OCI-LY1 (cell line): Measurements from ENCODE around the gene BOD1.

Experiments used
- H2AFZ ChIP-seq: fragments of 200-600 bp; sonication (generic), shearing (Covaris generic); 2 replicates; pipeline ENCODE4 v1.6.0; 2014; ENCODE audit warnings: antibody characterized with exemption, mild to moderate bottlenecking, low read length
- H3F3A ChIP-seq: fragments of 200-600 bp; sonication (generic), shearing (Covaris generic); 2 replicates; pipeline ENCODE4 v1.6.0; 2014; ENCODE audit warnings: mild to moderate bottlenecking, antibody characterized with exemption, low read length, moderate library complexity; ENCODE audit not compliant: insufficient read depth
- H3K27ac ChIP-seq: fragments of 200-600 bp; sonication (generic); 2 replicates; pipeline ENCODE4 v1.5.1; 2014; ENCODE audit warnings: low read length, mixed run types, mild to moderate bottlenecking, low read depth; ENCODE audit not compliant: poor library complexity, severe bottlenecking
- H3K27me3 ChIP-seq: fragments of 200-600 bp; sonication (generic); 2 replicates; pipeline ENCODE4 v1.6.0; 2014; ENCODE audit warnings: antibody characterized with exemption, mild to moderate bottlenecking, low read length, moderate library complexity; ENCODE audit not compliant: insufficient read depth
- H3K36me3 ChIP-seq: fragments of 200-600 bp; sonication (generic); 2 replicates; pipeline ENCODE4 v1.6.1; 2014; ENCODE audit warnings: mild to moderate bottlenecking, antibody characterized with exemption, low read length, moderate library complexity, mixed read lengths; ENCODE audit not compliant: insufficient read depth
- H3K4me1 ChIP-seq: fragments of 200-600 bp; sonication (generic); 2 replicates; pipeline ENCODE4 v1.5.1; 2014; ENCODE audit warnings: mild to moderate bottlenecking, low read length, moderate library complexity; ENCODE audit not compliant: insufficient read depth, severe bottlenecking
- H3K4me2 ChIP-seq: fragments of 200-600 bp; sonication (generic), shearing (Covaris generic); 2 replicates; pipeline ENCODE4 v1.6.1; 2014; ENCODE audit warnings: low read length
- H3K4me3 ChIP-seq: fragments of 200-600 bp; sonication (generic); 2 replicates; pipeline ENCODE4 v1.5.1; 2014; ENCODE audit warnings: low read length, low read depth, mild to moderate bottlenecking, mixed read lengths; ENCODE audit not compliant: poor library complexity, severe bottlenecking
- H3K79me2 ChIP-seq: fragments of 200-600 bp; shearing (Covaris generic); 2 replicates; pipeline ENCODE4 v1.6.1; 2016; ENCODE audit warnings: mixed run types, low read length, mixed read lengths; ENCODE audit not compliant: insufficient read depth
- H3K9ac ChIP-seq: fragments of 200-600 bp; sonication (generic), shearing (Covaris generic); 2 replicates; pipeline ENCODE4 v1.6.1; 2014; ENCODE audit warnings: mild to moderate bottlenecking, low read length, mixed read lengths
- H3K9me2 ChIP-seq: fragments of 200-600 bp; sonication (generic), shearing (Covaris generic); 2 replicates; pipeline ENCODE4 v1.6.1; 2014; ENCODE audit warnings: low read depth, mild to moderate bottlenecking, low read length, mixed read lengths
- H3K9me3 ChIP-seq: fragments of 200-600 bp; shearing (Covaris generic); 2 replicates; pipeline ENCODE4 v1.6.1; 2014; ENCODE audit warnings: low read length, mixed read lengths
- H4K20me1 ChIP-seq: fragments of 200-600 bp; sonication (generic), shearing (Covaris generic); 2 replicates; pipeline ENCODE4 v1.6.0; 2016; ENCODE audit warnings: mild to moderate bottlenecking, low read length; ENCODE audit not compliant: insufficient read depth
- EZH2 ChIP-seq: fragments of 200-600 bp; sonication (generic), shearing (Covaris generic); IDR thresholded peaks from 2 replicates; pipeline ENCODE4 v1.8.0; 2017; ENCODE audit warnings: borderline replicate concordance, mixed run types, mild to moderate bottlenecking, antibody characterized with exemption, low read length, moderate library complexity, mixed read lengths
- TF ChIP-seq, protein P1 (sequence below): fragments of 200-600 bp; sonication (generic), shearing (Covaris generic); IDR thresholded peaks from 2 replicates; pipeline ENCODE4 v1.5.1; 2017; ENCODE audit warnings: mild to moderate bottlenecking, antibody characterized with exemption, low read length, moderate library complexity, mixed read lengths

Gene BOD1

DNA sequence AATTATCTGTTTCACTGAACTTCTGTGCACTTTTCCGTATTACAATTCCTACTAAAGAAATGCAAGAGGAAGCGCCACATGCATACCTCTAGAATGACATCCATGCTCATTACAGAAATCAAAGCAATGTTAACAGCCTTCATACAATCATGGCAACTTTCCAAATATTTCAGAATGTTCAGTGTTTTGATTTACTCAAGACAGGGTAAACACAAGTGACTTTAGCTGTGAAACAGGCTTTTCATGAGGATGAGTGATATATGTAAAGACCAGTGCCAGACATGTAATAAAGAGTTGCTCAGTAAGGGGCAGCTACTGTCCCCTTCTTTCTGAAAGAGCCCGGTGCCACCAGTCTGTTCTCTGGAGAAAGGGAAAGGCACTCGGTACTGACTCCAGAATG, 4.7 kb downstream of the BOD1 start:
- peaks cover 80% of the 10 kb centered on the region for H3K36me3 ChIP-seq
- H3K27me3 ChIP-seq: no peaks in the 10 kb centered on the region
- H3K9me2 ChIP-seq: no peaks in the 10 kb centered on the region
- no peaks in the 10 kb centered on the region for H3K9me3 ChIP-seq
- no peak overlapping the region for H3K9ac ChIP-seq
- no peak overlapping the region for H3K4me3 ChIP-seq
- no peak overlapping the region for H3K27ac ChIP-seq
- TF ChIP-seq, protein P1, sequence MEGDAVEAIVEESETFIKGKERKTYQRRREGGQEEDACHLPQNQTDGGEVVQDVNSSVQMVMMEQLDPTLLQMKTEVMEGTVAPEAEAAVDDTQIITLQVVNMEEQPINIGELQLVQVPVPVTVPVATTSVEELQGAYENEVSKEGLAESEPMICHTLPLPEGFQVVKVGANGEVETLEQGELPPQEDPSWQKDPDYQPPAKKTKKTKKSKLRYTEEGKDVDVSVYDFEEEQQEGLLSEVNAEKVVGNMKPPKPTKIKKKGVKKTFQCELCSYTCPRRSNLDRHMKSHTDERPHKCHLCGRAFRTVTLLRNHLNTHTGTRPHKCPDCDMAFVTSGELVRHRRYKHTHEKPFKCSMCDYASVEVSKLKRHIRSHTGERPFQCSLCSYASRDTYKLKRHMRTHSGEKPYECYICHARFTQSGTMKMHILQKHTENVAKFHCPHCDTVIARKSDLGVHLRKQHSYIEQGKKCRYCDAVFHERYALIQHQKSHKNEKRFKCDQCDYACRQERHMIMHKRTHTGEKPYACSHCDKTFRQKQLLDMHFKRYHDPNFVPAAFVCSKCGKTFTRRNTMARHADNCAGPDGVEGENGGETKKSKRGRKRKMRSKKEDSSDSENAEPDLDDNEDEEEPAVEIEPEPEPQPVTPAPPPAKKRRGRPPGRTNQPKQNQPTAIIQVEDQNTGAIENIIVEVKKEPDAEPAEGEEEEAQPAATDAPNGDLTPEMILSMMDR: no peak
- TF ChIP-seq EZH2: no peak
- H3K4me1 ChIP-seq: peaks cover 23% of the 10 kb centered on the region
- peaks cover 39% of the 10 kb centered on the region for H3K79me2 ChIP-seq
- no peaks in the 10 kb centered on the region for H3F3A ChIP-seq
- no peaks in the 10 kb centered on the region for H4K20me1 ChIP-seq
- H2AFZ ChIP-seq: no peak overlapping the region
- no peak overlapping the region for H3K4me2 ChIP-seq

DNA sequence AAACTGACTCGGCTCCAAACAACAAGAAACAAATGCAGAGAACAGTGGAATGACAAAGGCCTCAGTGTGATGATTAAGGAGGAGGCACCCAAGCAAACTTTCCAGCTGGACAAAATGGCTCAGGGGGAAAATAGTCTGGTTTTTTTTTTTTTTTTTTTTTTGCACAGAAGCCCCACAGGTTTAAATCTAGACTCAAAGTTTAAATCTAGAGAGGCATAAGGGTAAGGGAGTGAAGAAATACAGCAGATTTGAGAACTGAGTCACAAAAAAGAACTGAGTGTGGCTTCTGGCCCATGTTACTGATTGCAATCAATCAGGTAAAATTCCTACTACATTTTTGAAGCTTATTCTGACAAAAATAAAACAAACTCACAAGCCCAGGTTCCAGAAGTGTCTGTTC, 12.3 kb downstream of the BOD1 start:
- Histone ChIP-seq H2AFZ (no peak overlapping the region), H3K79me2 (no peaks in the 10 kb centered on the region), H3K4me3 (no peak overlapping the region), H3K4me1 (no peaks in the 10 kb centered on the region), H3K9me2 (no peaks in the 10 kb centered on the region), H3K27ac (no peak overlapping the region), H3K9me3 (no peaks in the 10 kb centered on the region), H3K27me3 (no peaks in the 10 kb centered on the region), H3F3A (no peaks in the 10 kb centered on the region), H3K36me3 (peaks cover 48% of the 10 kb centered on the region), H4K20me1 (no peaks in the 10 kb centered on the region), H3K9ac (no peak overlapping the region), H3K4me2 (no peak overlapping the region)
- no peak for TF ChIP-seq EZH2
- TF ChIP-seq, protein P1: no peak

DNA sequence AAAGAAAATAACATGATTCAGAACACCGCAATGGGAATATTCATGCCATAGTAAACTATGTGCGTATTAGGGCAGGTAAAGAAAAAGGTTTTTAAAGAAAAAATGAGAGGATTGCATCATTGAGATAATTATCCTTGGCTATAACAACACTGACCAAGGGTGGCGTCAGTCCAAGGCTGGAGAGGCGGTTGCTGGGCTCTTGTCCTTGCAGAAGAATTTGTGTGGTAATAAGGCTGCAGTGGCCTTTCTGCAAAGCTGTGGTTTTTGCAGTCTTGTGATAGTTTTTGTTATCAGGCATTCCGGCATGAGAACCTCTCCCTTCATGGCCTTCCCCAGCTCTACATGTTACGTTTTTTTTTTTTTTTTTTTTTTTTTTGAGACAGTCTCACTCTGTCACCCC, 14.0 kb downstream of the BOD1 start:
- H3K4me2 ChIP-seq: no peak overlapping the region
- no peak overlapping the region for H2AFZ ChIP-seq
- H3K9ac ChIP-seq: no peak overlapping the region
- H4K20me1 ChIP-seq: no peaks in the 10 kb centered on the region
- H3K27ac ChIP-seq: no peak overlapping the region
- no peaks in the 10 kb centered on the region for H3K79me2 ChIP-seq
- H3F3A ChIP-seq: no peaks in the 10 kb centered on the region
- H3K4me1 ChIP-seq: no peaks in the 10 kb centered on the region
- no peaks in the 10 kb centered on the region for H3K9me2 ChIP-seq
- H3K27me3 ChIP-seq: no peaks in the 10 kb centered on the region
- TF ChIP-seq, protein P1: no peak
- no peak for TF ChIP-seq EZH2
- peaks cover 31% of the 10 kb centered on the region for H3K36me3 ChIP-seq
- no peaks in the 10 kb centered on the region for H3K9me3 ChIP-seq
- no peak overlapping the region for H3K4me3 ChIP-seq
